Left kidney (tissue), 2 donors: ENCODE measurements around the gene KCNIP3. TPM values are rescaled to one million over a fixed set of nuclear protein-coding genes. Genes with fewer than 3 reads are reported as not detected.
"Not testable (repeated sequence)": the region's sequence is repeated elsewhere in the genome, so short reads cannot be mapped to it uniquely, and the experiment has no call there.

ENCODE experiments used
- DNase-seq: peaks from one replicate; pipeline ENCODE4 v3.0.0-alpha.2; 2013
- polyA plus RNA-seq: library from polyadenylated mRNA; unstranded; fragments of 120-200 nt; gene quantifications from one replicate; pipeline ENCODE4 v1.2.1, GENCODE V29; 2013; ENCODE audit not compliant: insufficient read length

KCNIP3 gene
- polyA plus RNA-seq, 1 donor, result 17.7 TPM

DNA sequence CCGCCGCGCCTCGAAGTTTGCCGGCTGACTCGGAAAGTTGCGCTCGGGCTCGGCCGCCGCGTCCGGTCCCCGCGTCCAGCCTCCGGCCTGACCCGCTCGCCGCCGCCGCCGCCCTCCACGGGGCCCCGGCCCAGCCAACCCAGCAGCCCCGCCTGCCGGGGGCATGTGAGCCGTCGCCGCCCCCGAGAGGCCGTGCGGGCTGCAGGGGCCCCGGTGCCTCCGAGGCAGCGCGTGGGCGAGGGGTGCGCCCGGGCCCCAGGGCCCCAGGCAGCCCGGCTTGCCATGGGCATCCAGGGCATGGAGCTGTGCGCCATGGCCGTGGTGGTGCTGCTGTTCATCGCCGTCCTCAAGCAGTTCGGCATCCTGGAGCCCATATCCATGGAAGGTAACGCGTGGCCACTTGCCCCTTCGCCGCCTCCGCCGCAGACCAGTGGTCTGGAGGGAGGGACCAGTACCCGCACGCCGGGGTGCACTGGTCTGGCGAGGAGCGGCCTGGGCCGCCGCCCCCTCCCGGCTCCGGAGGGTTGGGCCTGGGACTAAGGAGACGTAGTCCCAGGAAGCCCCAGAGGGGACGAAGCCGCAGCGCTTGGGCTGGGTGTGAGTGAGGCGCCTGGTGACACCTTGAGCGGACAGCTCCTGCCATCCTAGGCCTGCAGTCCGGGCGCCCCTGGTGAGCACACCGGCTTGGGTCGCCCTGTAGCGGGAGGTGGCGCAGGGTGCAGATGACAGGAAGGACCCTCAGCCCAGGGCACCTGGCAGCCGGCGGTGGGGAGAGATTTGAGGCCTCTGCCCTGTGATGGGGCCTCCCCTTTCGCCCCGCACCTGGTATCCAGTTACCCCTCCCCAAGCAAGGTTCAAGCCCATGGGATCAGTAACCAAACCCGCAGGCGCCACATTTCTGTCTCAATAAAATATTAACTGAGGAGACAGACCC is 49.9 kb downstream of the KCNIP3 start:
- no peak for DNase-seq

- no peak for DNase-seq
These were observed 50.8 kb downstream of the KCNIP3 start for GRCh38 chr2:95347681-95348608.

DNA sequence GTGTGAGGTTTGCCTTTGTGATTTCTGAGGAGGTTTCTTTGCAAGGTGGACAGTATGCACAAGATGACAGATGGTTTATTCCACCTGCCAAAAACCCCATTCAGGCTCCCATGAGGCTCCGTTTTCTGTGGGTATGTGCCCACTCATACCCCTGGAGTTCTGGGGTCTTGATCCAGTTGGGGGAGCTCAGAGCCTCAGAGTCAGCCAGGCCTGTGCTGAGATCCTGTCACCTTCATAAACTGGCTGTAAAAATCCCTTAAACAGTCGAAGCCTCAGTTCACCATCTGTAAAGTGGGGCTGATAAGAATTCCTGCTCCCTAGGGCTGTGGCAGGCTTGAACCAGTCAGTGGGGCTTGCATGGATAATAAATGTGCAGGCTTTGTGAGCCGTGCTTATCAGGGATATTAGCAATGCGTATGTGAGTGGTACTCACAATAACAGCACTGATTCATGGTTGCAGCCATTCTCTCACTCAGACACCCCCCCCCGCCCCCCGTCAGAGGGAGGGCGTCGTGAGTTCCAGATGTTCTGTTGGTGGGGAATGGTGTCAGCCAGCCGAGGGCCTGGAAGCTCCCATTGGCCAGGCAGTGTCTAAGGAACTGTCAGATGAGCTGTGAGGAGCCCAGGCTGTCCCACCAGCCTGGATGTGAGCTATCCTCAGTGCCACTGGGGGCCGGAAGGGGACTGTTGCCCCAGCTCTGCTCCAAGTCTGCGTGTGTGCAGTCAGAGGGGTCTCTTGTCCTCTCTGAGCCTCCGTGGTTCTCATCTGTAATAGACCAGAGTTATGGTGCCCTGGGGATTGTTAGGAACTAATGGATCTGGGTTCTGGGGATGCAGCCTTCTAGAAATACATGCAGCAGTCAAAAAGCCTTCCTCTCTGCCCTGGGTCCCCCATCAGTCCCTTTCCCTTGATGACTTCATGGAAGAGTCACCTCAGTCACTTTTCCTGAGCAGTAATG is 51.7 kb downstream of the KCNIP3 start:
- no peak for DNase-seq

DNA sequence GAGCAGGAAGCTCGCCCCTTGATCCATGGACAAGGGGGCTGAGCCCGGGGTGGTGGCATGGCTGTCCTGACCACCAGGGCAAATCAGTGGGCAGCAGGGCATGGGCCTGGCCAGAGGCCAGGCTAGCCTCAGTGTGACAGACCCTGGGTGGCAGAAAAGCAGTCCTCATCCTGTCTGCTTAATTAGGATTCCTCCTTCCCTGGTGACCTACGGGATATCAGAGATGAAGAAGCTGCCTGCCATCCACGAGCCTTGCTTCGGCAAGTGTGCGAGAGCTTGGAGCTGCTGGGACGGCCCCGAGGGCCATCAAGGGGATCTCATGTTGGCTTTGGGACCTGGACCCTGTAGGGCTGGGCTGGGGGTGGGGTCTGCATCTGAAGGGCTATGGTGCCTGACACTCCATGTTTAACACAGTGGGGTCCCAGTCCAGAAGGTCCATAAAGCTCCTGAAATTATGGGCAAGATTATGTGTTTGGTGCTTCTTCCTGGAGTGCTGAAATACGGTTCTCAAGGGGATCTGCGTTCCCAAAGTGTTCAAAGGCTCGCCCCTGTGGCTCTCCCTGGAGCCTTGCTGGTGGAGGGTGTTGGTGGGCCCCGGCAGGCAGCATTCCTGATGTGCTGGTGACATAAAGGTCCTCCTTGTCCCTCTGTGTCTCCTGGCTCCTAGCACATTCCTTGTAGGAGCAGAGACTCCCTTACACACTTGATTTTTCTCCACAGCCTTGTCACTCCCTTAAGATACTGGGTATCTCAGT is 52.6 kb downstream of the KCNIP3 start:
- no peak for DNase-seq

GRCh38 chr2:95350368-95350767 is 53.2 kb downstream of the KCNIP3 start:
- no peak for DNase-seq

DNA sequence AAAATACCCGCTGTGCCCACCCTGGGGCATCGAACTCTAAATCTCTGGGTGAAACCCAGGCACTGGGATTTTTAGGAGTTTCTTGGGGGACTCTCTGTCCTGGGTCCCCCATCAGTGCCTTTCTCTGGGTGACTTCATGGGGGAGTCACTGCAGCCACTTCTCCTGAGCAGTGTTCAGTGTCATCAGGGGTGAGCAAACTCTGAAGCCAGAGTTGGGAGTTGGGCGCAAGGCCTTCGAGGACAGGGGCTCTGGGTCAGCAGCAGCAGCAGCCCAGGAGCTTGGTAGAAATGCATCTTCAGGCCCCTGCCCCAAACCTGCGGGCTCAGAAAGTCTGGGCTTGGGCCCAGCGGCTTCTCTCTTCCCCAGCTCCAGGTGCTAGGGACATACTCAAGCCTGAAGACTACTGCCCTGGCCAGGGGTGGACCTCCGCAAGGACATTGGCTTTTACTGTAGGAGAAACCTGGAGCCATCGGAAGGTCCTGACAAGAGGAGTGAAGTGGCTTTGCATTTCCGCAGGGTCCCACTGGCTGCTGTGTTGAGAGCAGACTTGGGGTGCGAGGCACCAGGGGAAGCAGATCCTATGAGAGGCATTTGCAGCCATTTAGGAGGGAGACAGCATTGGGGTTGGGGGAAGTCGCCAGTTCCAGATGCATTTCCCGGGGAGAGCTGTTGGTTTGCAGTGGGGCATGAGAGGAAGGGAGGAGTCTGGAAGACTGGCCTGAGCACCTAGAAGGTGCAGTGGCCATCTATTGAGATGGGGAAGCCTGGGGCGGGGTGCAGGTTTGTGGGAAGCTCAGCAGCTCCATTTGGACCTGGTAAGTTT is 53.8 kb downstream of the KCNIP3 start:
- no peak for DNase-seq

DNA sequence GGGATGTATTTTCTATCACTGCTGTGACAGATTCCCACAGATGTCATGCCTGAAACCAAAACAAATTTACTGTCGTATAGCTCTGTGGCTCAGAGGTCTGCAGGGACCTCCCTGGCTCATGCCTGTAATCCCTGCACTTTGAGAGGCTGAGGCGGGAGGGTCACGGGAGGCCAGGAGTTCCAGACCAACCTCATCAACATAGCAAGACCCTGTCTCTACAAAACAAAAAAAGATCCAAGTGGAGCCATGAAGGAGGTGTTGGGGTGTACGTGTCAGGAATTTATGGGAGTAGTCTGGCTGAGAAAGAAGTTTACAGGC is 54.4 kb downstream of the KCNIP3 start:
- no peak for DNase-seq

GRCh38 chr2:95352310-95353054 is 55.3 kb downstream of the KCNIP3 start:
- no peak for DNase-seq

GRCh38 chr2:95353055-95353575 is 56.0 kb downstream of the KCNIP3 start:
- no peak for DNase-seq

- no peak for DNase-seq
These were observed 56.7 kb downstream of the KCNIP3 start for GRCh38 chr2:95353613-95354468.

GRCh38 chr2:95354469-95354901 is 57.3 kb downstream of the KCNIP3 start:
- DNase-seq, result no peak

DNA sequence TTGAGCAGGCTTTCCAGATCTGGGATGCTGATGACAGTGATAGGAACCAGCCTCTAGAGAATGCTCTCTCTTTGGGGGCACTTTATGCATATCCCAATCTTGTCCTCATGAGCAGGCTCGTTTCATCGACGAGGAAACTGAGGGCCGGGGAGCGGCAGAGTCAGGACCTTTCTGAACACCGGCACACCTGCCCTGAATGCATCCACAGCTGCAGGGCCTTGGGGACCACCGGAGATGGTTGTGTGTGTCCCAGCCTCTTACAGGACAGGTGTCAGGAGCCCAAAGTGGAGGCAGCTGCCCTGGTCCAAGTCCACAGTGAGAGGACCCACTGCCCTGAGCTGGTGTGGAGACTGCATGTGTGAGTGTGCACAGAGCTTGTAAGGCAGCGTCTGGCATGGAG is 57.8 kb downstream of the KCNIP3 start:
- DNase-seq, result no peak

- not testable (repeated sequence) for DNase-seq
These were observed 58.3 kb downstream of the KCNIP3 start for GRCh38 chr2:95355486-95355885.

- no peak for DNase-seq
These were observed 59.9 kb downstream of the KCNIP3 start for GRCh38 chr2:95356821-95357700.

GRCh38 chr2:95357717-95358280 is 60.7 kb downstream of the KCNIP3 start:
- DNase-seq, result no peak

DNA sequence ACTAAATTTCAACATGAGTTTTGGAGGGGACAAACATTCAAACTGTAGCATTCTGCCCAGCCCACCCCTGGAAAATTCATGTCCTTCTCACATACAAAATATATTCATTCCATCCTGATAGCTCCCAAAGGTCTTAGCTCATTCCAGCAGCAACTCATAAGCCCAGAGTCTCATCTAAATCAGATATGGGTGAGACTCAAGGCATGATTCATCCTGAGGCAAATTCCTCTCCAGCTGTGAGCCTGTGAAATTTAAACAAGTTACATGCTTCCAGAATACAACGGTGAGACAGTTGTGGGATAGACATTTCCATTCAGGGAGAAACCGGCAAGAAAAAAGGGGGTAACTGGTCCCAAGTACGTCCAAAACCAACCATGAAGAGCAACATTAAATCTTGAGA is 61.9 kb downstream of the KCNIP3 start:
- DNase-seq, result no peak

DNA sequence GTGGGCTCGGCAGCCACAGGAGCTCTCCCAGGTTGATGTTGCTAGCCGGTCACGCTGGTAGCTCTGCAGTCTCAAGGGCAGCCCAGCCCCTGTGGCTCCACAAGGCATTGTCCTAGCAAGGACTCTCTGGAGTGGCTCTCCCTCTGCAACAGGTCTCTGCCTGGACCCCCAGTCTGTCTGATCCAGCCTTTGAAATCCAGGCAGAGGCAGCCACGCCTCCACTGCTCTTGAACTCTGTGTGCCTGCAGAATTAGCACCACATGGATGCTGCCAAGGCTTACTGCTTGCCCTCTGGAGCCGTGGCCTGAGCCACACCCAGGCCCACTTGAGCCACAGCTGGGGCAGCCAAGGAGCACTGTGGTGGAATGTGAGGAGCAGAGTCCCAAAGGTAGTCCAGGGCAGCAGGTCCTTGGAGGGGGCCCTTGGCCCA is 62.4 kb downstream of the KCNIP3 start:
- no peak for DNase-seq
